ENCODE data around the gene NT5DC2.
A peak's percentile ranks its signal among the peaks of the same experiment; 100 is the strongest.
"Not testable (repeated sequence)": the region's sequence is repeated elsewhere in the genome, so short reads cannot be mapped to it uniquely, and the experiment has no call there.

Gene NT5DC2

DNA sequence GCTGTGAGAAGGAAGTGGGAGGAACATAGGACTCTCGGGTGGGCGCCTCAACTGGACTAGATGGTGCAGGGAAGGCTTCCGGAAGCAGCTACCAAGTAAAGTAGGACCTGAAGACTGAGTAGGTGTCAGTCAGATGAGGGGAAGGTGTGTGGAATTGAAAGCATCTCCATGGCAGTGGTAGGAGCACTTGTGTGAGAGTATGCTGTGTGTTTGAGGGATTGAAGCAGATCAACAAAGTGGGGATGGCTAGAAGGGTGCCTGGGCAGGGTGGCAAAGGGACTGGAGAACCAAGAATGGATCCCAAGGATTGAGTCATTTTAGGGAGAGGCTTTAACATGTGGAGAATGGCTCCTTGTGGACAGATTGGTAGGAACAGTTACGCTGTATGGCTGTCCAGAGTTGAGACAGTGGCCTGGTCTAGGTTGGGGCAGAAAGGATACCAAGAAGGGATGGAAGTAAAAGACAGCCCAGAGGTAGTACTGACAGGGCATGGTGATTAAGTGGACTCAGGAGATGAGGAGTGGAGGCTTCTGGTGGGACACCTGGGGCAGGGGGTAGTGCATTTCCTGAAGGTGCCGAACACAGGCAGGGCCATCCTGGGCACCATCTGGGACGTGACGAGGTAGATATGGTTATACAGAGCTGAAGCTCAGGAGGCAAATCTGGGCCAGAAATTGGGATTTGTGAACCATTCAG is 4.2 kb upstream of the NT5DC2 start:
- FAIRE-seq (peak; percentile 39), DNase-seq (ENCODE audit: extremely low spot score, insufficient read length, low read depth) (no peak)

DNA sequence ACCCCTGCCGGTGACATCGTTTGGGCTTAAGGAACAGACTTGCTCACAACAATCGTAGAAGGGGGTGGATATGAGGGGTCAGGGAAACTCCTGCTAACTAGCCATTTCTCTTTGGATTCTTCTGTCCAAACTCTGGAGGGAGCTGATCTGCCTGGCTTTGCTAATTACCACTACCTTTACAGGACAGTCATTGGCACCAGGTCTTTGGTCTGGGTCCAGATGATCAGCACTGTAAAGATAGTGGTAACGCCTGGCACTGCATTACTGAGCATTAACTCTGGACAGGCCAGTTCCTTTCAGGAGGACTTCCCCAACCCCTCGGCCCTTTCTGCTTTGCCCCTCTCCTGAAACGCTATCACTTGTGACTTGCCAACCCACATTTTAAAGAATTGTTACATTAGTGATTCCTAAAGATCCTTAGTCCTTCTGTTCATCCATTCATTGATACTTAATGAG is 3.5 kb upstream of the NT5DC2 start:
- no peak for FAIRE-seq
- DNase-seq (ENCODE audit: extremely low spot score, insufficient read length, low read depth): no peak

DNA sequence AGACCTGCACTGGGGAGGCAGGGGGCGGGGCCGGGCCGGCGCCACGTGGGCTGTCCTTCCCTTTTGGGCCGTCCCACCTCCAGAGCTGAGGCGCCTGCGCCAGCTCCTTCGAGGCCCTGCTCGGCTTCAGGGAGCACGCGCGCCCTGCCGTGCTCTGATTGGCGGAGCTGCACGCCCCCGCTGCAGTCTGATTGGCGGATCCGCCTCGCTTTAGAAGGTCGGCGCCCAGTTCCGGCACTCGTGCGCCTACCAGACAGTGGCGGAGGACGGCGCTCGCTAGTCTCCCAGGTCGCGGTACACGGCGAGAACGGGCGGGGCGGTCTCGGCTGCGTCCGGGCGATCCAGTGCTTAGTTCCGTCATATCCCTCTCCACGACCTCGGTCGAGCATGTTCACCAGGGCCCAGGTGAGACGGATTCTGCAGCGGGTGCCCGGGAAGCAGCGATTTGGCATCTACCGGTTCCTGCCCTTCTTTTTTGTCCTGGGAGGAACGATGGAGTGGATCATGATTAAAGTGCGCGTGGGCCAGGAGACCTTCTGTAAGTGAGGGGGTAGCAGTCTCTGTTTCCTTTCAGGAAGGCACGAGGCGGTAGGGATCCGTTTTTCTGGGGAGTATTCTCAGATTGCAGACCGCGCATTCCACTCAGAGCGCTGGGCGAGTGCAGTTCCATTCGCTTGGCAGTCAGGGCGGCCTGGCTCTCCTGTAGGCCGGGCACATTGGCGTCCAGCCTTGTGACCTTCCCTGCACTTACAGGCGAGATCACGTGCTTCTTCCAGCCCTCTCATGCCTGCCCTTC is 2.9 kb upstream of the NT5DC2 start, which contains the start of gene UQCC5:
Gene UQCC5, plus strand, starts transcription at position 237 of the 796 bp plus-strand sequence. Its CDS starts 151 bp downstream, at position 388.
- DNase-seq (ENCODE audit: extremely low spot score, insufficient read length, low read depth): peak; percentile 95
- FAIRE-seq: peak; percentile 98

DNA sequence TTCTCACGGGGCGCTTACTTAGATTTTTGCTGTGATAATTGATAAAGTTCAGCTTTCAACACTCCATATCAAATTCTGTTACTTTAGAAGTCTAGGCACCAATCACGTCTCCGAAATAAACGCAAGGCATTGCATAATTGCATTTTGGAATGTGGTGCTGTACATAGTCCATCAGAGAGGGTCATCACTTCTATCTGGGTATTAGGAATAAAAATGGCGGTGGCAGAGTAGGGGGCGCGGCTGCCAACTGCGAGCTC is 2.4 kb upstream of the NT5DC2 start:
- DNase-seq (ENCODE audit: extremely low spot score, insufficient read length, low read depth) (no peak), FAIRE-seq (no peak)

DNA sequence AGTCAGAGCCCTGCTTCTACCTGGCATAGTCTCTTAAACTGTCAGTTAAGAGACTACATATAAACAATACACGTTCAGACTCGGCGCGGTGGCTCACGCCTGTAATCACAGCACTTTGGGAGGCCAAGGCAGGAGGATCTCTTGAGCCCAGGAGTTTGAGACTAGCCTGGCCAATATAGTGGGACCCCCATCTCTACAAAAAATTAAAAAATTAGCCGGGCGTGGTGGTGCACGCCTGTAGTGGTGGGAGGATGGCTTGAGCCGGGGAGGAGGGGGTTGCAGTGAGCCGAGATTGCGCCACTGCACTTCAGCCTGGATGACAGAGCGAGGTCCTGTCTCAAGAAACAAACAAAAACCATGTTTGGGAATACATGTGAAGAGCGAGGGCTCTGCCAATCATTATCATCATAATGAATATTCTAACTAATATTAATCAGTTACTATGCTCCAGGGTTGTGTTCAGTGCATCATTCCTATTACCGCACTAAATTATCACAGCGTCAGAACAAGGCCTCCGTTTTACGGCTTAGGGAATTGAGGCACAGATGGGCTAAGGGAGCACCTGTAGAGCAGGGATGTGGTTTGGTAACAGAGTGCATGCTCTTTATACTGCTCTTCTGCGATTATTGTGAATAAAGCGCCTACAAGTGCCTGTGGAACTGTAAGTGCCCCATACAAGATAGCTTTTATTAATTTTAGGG is 1.9 kb upstream of the NT5DC2 start:
- DNase-seq (ENCODE audit: extremely low spot score, insufficient read length, low read depth): no peak
- no peak for FAIRE-seq

DNA sequence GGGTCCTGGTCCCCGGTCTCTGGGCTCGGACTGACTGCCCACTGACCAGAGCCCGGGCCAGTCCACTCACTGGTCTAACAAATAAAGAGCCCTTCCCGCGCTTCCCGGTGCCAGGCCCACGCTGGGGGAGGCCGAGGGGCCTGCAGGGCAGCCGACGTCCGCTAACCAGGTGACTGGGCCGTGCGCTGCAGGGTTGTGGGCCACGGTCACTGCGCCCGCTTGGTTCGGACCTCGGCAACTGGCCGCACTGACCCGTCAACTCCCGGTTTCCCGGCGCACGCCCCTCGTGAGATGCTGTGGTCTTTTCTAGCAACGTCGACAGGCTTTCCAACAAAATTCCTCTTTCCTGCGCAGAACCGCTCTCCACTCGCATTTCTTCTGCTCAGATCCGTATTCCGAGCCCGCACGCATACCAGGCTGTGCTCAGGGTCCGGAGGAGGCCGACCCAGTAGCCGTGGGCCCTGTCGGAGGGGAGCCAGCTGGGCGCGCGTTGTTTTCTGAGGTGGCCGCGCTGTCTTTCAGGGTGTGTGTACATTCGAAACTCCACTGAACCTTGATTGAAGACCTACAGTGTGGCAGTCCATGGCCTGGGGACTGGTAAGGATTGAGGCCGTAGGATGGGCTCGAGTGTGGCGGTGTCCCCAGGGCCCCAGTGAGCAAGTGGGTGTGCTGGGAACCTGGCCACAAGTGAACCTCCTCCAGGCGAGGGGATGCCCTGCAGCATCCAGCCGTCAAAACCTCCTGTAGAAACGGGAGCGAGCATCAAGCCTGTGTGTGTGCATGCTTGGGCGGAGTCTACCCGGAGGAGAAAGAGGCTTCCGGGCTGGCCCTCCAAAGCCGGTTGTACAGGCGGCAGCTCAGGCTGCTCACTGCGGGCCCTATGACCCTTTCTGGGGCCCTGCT is 875 bp upstream of the NT5DC2 start:
- DNase-seq (ENCODE audit: extremely low spot score, insufficient read length, low read depth): no peak
- no peak for FAIRE-seq

DNA sequence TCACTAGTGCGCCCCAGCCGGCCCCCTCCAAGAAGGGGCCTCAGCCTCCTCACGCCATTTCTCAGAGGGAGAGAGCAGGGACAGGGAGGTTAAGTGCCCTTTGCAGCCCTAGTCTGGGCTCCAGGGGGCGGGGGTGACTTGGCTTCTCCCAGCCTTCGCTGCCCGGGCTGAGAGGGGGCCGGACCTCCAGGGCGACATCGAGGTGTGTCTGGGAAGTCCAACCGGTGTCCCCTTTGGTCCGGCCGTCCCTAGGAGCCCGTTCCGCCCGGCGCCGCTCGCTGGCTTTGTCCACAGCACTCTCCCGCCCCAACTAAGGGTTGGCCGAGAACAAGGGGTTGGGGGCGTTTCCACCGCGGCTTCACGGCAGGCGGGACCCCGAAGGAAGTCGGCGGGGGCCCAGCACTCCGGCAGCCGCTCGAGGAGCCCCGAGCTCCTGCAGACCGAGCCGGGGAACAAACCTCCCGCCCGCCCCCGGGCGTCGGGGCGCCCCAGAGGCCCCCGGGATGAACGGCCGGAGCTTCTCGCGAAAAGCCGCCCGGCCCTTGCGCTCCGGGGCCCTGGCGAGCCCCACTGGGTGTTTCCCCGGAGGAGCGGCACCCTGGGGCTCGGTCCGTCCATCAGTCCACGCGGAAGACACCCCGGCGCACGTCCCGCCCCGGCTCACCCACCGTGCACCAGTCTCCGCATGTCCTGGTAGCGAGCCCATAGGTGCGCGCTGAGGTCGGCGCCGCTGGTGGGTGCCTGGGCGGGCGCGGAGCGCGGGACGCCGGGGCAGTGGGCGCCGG is 627 bp downstream of the NT5DC2 start:
- FAIRE-seq (no peak), DNase-seq (ENCODE audit: extremely low spot score, insufficient read length, low read depth) (no peak)

DNA sequence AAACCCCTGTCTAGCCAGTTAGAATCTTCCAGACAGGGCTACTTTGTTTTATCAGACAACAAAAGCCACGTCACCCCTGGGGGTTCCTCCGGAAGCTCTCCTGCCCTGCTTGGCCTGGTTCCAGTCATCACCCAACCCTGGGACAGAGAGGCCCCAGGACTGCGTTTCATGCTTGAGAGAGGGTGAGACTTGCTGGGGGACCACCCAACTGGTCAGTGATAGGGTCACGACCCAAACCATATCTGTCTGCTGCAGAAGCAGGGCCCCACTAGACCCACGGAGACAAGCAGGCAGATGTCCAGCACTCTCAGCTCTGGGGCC is 1.2 kb downstream of the NT5DC2 start:
- DNase-seq (ENCODE audit: extremely low spot score, insufficient read length, low read depth) (no peak), FAIRE-seq (peak; percentile 48)

DNA sequence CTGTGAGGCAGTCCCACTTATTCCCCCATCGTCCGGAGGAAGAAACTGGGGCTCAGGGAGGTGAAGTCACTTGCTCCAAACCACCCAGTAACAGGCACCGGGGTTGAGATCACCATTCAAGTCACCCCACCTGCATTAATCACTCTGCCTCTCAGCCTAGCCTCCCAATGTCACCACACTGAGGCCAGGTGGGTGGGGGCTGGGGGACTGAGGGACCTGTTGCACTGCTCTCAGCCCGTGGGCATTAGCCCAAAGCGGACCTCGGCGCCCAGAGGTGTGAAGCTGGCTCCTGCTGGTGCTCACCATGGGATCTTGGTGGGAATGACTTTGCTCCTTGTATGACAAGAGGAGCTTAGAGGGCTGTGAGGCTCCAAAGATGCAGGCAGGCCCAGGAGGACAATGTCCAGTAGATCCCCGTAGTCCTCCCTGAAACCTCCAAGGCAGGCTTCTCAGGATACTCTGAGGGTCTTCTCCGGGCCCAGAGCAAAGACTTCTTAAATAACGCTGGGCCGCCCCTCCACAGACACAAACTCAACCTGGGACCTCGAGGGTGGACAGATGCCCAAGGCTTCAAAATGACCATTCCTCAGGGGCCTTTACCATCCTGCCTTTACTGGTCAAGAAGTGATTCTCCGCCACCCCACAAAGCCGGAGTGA is 1.7 kb downstream of the NT5DC2 start:
- DNase-seq (ENCODE audit: extremely low spot score, insufficient read length, low read depth): no peak
- no peak for FAIRE-seq

DNA sequence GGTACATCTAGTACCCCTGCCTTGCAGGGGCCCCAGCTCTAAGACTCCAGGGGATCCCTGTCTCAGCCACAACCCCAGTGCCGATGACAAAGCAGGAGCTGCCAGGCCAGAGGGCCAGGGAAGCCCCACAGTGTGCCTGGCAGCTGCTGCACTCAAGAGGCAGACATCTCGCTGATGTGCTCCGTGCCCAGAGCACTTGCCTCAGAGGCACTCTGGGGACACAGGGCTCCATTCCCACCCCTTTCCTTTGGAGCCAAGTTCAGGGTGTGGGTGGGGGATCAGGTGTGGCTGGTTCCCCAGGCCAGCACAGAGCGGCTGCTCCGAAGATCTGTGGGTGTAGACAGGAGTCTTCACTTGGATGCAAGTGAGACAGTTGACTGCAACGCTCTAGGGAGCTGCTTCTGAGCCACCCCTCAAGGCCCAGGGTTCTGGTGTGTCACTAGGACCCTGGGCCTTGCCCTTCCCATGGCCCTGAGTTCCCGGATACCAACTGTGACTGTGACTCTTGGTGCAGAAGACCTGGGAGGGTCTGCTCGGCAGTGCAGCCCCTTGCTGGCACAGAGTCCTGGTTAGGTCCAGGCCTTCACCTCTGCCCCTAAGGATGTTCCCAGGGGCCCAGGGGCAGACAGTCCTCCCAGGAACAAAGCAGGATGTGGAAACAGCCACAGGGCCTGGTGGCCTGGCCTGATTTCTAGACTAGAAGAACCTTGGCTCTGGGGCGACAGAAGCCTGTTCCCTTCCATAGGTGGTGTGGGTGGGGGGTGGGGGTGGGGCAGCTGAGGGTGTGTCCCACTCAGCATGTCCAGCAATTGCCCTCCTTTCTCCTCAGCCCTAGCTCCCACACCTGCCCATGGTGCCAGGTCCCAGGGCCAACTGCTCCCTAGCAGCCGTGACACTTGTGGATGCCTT is 2.5 kb downstream of the NT5DC2 start:
- no peak for DNase-seq (ENCODE audit: extremely low spot score, insufficient read length, low read depth)
- FAIRE-seq: no peak

DNA sequence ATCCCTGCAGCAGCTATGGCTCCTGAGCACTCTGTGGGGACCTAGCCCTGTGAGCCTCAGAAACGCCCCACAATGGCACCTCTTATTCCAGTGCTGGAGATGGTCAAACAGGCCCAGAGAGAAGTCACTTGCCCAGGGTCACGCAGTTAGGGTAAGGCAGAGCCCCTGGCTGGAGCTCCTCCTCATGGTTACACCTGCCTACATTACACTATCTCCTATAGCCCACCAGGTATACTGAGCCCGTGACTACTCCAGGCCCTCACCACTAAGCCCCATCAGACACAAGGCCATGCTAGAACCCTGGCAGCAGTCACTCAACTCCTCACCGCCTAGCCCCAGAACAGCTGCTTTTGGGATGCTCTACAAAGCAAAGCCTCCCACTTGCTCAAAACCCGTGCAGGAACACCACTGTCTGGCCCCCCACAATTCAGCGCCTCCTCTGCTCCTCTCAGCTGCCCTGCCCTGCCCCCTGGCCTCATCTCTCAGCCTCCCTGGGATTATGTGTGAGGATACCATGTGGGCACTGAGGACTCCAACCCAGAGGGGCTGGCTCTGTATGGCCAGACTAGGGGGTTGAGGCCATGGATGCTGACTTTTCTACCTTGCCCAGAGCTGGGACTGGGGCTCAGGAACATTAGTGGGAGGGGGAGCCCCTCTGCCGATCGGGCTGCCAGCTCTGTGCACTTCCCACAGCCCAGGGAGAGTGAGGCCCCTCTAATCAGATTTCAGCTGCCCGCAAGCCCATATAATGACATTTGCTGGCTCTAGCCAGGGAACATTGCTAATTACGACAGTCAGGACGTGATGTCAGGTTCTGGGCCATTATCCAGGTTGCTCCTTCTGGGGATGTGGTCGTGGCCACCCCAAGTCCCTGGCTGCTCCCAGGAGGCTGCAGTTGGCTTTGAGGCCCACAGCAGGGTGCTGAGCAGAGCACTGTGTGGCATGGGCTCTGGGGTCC is 4.0 kb downstream of the NT5DC2 start:
- FAIRE-seq (no peak), DNase-seq (ENCODE audit: extremely low spot score, insufficient read length, low read depth) (no peak)

DNA sequence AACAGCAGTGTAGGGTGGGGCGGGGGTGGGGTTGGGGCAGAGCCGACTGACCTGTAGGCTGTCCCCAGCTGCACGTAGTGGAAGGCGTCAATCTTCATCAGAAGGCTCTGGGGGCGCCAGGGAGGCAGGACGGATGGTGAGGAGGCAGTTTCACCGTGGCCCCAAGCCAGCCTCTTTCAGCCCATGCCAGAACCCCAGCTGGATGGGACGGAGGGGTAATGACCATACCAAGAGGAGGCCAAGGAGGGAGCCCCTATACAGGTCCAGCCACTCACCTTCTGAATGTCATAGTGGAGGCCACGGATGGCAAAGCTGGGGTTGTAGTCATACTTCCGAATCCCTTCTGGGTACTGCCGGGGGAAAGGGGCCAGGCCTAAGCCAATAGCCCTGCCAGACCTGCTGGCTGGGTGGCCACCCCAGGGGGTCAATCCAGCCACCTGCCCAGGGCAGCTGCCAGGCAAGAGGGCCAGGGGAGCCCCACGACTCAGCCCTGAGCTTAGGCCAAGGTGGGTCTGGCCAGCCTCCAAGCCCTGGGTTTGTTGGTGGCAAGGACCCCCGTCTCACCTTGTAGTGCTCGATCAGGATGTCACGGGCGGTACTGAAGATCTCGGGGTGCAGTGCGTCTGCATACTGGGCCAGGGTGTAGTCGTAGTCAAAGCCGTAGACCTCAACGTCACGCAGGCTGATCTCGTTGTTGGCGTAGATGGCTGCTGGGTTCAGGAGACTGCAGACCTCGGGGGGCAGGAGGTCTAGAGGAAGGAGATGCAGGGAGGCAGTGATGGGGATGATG is 4.9 kb downstream of the NT5DC2 start:
- DNase-seq (ENCODE audit: extremely low spot score, insufficient read length, low read depth): no peak
- no peak for FAIRE-seq

DNA sequence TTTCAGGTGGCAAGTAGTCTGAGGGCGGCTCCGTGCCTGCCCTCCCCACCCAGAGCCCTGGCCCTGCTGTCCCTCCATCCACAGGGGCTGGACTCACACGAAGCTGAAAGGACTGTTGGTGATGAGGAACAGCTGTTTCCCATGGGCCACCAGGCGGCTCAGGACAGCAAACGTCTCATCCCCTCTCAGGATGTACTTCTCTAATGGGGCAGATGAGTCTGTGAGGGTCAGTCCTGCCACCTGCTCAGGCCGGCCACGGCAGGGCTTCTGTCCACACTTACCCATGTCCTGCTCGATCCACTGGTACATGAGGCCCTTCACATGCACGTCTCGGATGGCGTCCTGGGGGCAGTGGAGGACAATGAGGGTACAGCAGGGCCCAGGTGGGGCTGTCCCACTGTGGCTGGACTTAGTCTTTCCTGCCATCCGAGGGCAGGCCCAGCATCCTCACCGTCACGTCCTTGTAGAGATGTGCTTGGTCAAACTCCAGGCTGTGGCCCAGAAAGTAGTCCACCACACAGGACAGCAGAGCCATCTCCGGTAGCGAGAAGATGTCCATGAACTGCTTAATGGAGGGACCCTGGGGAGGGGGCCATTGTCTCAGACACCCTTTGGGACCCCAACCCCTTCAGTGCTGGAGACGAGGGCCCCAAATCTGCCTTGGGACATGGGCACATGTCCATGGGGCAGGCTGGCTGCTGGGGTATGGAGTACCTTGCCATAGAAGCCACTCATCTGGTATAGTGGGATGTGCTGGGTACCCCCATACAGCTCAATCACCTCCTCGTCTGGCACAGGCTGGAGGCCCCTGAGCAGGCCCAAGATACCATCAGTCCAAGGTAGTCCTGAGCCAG is 5.7 kb downstream of the NT5DC2 start:
- FAIRE-seq: no peak
- DNase-seq (ENCODE audit: extremely low spot score, insufficient read length, low read depth): no peak

DNA sequence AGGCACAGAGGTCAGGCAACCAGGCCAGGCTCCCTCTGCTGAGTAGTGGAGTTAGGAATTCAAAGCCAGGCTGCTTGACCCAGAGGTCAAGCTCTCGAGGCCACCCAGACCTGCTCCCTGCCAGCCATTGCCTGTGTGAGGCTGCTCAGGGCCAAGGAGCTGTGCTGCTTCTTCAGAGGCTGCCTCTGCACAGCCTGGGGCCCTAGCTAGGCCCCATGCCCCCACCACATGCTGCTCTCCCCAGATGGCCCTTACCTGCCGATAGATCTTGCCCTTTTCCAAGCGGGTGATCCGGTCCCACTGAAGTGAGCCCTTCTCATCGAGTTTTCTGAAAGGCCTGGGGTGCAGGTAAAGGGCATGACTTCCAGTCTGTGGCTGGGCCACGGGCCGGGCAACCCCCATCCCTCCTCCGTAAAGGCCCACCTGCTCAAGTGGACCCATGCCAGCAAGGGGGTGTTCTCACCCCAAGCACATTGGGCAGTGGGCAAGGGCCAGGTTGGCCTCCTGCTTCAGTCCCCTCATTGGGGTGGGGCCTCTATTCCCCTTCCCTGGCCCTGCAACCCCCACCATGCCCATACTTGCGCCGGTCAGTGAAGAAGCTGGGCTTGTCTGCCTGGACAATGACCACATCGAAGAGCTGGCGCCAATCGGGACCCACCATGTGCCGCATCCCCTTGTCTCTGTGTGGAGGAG is 6.5 kb downstream of the NT5DC2 start:
- no peak for DNase-seq (ENCODE audit: extremely low spot score, insufficient read length, low read depth)
- no peak for FAIRE-seq

DNA sequence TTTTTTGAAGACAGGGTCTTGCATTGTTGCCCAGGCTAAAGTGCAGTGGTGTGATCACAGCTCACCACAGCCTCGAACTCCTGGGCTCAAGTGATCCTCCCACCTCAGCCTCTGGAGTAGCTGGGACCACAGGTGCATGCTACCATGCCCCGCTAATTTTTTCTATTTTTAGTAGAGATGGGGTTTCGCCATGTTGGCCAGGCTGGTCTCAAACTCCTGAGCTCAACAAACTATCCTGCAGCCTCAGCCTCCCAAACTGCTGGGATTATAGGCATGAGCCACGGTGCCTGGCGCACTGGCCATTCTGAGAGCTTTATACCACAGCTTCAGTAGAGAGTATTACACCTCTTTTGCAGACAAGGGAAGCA is 7.0 kb downstream of the NT5DC2 start:
- not testable (repeated sequence) for DNase-seq (ENCODE audit: extremely low spot score, insufficient read length, low read depth); FAIRE-seq
